Endothelial cell (in vitro differentiated cells): ENCODE data around the gene FLOT2. TPM values are rescaled to one million over a fixed set of nuclear protein-coding genes. Genes with fewer than 3 reads are reported as not detected.

Source experiments
- DNase-seq: peaks from one replicate; pipeline ENCODE4 v3.0.0; 2021; ENCODE audit warnings: low spot score
- H3K27ac Mint-ChIP-seq: one replicate; pipeline ENCODE4 v1.8.0; 2021; ENCODE audit warnings: mixed read lengths, inconsistent platforms; ENCODE audit not compliant: unreplicated experiment
- H3K27me3 Mint-ChIP-seq: one replicate; pipeline ENCODE4 v1.8.0; 2021; ENCODE audit warnings: mild to moderate bottlenecking, moderate library complexity, mixed read lengths, inconsistent platforms; ENCODE audit not compliant: unreplicated experiment
- H3K36me3 Mint-ChIP-seq: one replicate; pipeline ENCODE4 v1.8.0; 2021; ENCODE audit warnings: mild to moderate bottlenecking, low read depth, mixed read lengths, inconsistent platforms; ENCODE audit not compliant: unreplicated experiment
- H3K4me1 Mint-ChIP-seq: one replicate; pipeline ENCODE4 v1.8.0; 2021; ENCODE audit warnings: mild to moderate bottlenecking, mixed read lengths, inconsistent platforms; ENCODE audit not compliant: unreplicated experiment
- H3K4me3 Mint-ChIP-seq: one replicate; pipeline ENCODE4 v1.8.0; 2021; ENCODE audit warnings: mild to moderate bottlenecking, mixed read lengths, inconsistent platforms; ENCODE audit not compliant: unreplicated experiment
- H3K9me3 Mint-ChIP-seq: one replicate; pipeline ENCODE4 v1.8.0; 2021; ENCODE audit warnings: mixed read lengths, inconsistent platforms; ENCODE audit not compliant: unreplicated experiment
- CTCF ChIP-seq: fragments of 200-600 bp; sonication (generic); IDR thresholded peaks from one replicate; pipeline ENCODE4 v1.5.0; 2021; ENCODE audit warnings: antibody characterized with exemption; ENCODE audit not compliant: unreplicated experiment
- total RNA-seq: library from RNA; stranded (reverse); fragmentation: NEBNext Ultra II Directional; extraction: Animal tissue kit (Norgen Biotek cat#: 25700); gene quantifications from one replicate; pipeline ENCODE4 v1.2.1, GENCODE V29; 2021; ENCODE audit not compliant: unreplicated experiment

Gene FLOT2
- total RNA-seq, 1 donor from 2014 or later = 156 TPM

GRCh38 chr17:28860363-28860808 lies 37.1 kb downstream of the FLOT2 start:
- no peak for DNase-seq
- Mint-ChIP-seq H3K27ac (no peak overlapping the region), H3K4me1 (peaks cover 24% of the 10 kb centered on the region), H3K36me3 (peaks cover 27% of the 10 kb centered on the region), H3K9me3 (no peaks in the 10 kb centered on the region), H3K4me3 (no peak overlapping the region), H3K27me3 (no peaks in the 10 kb centered on the region)
- TF ChIP-seq CTCF = no peak

- no peak for DNase-seq
- H3K36me3 Mint-ChIP-seq = peaks cover 24% of the 10 kb centered on the region
- H3K4me1 Mint-ChIP-seq = peaks cover 23% of the 10 kb centered on the region
- TF ChIP-seq CTCF = no peak
- no peaks in the 10 kb centered on the region for H3K27me3 Mint-ChIP-seq
- H3K4me3 Mint-ChIP-seq = peak overlapping the region; percentile 67
- H3K27ac Mint-ChIP-seq = no peak overlapping the region
- no peaks in the 10 kb centered on the region for H3K9me3 Mint-ChIP-seq
These were observed 38.7 kb downstream of the FLOT2 start for GRCh38 chr17:28858801-28859355.

GRCh38 chr17:28857905-28858800 lies 39.4 kb downstream of the FLOT2 start:
- DNase-seq = no peak
- H3K27me3 Mint-ChIP-seq = no peaks in the 10 kb centered on the region
- no peaks in the 10 kb centered on the region for H3K9me3 Mint-ChIP-seq
- H3K36me3 Mint-ChIP-seq = peaks cover 24% of the 10 kb centered on the region
- peaks cover 23% of the 10 kb centered on the region for H3K4me1 Mint-ChIP-seq
- no peak for TF ChIP-seq CTCF
- H3K4me3 Mint-ChIP-seq = peak overlapping the region; percentile 38
- H3K27ac Mint-ChIP-seq = peak overlapping the region; percentile 36

- no peak for TF ChIP-seq CTCF
- H3K9me3 Mint-ChIP-seq = no peaks in the 10 kb centered on the region
- no peak for DNase-seq
- H3K27ac Mint-ChIP-seq = no peak overlapping the region
- H3K36me3 Mint-ChIP-seq = peaks cover 16% of the 10 kb centered on the region
- peaks cover 21% of the 10 kb centered on the region for H3K4me1 Mint-ChIP-seq
- no peaks in the 10 kb centered on the region for H3K27me3 Mint-ChIP-seq
- H3K4me3 Mint-ChIP-seq = peak overlapping the region; percentile 98
These were observed 41.4 kb downstream of the FLOT2 start for GRCh38 chr17:28856028-28856574.

GRCh38 chr17:28855336-28855679 lies 42.2 kb downstream of the FLOT2 start:
- TF ChIP-seq CTCF = no peak
- Mint-ChIP-seq H3K27ac (peak overlapping the region; percentile 81), H3K4me1 (peaks cover 21% of the 10 kb centered on the region), H3K36me3 (peaks cover 16% of the 10 kb centered on the region), H3K27me3 (peaks cover 1% of the 10 kb centered on the region), H3K9me3 (no peaks in the 10 kb centered on the region), H3K4me3 (peak overlapping the region; percentile 98)
- no peak for DNase-seq
